ENCODE measurements around the gene SORD. TPM values are rescaled to one million over a fixed set of nuclear protein-coding genes. Genes with fewer than 3 reads are reported as not detected.

Gene SORD
- total and polyA plus RNA-seq, 4 donors = 5.7 to 7.1 (median 6.8) TPM

- Histone ChIP-seq H3K4me3 (ENCODE audit: low read length in 2 of 2) (no peak overlapping the region), H3K9me3 (ENCODE audit: control insufficient read depth, low read length) (no peaks in the 10 kb centered on the region), H3K4me1 (ENCODE audit: control insufficient read depth in 1 of 2, insufficient read depth in 2 of 2, low read length in 2 of 2) (no peaks in the 10 kb centered on the region), H3K27me3 (ENCODE audit: control insufficient read depth in 1 of 2, insufficient read depth in 2 of 2, low read length in 1 of 2) (no peaks in the 10 kb centered on the region), H3K36me3 (ENCODE audit: control insufficient read depth in 1 of 2, insufficient read depth in 2 of 2, low read length in 1 of 2) (no peaks in the 10 kb centered on the region), H3K27ac (ENCODE audit: low read depth in 1 of 2, low read length in 2 of 2) (no peak overlapping the region)
- DNase-seq = peak in 1 of 2 donors; percentile 63
- ATAC-seq (ENCODE audit: low FRiP score) = no peak
- 95% methylated on average over 10 of the region's 10 CpGs for WGBS, 2 donors
- intact Hi-C loops (cut with DNase I) = no loop called here
Measured at GRCh38 chr15:45120081-45120972, 97.3 kb downstream of the SORD start.

- ATAC-seq (ENCODE audit: low FRiP score) (no peak), DNase-seq (peak in 1 of 2 donors; percentile 31)
- no peaks in the 10 kb centered on the region for H3K36me3 ChIP-seq (ENCODE audit: control insufficient read depth in 1 of 2, insufficient read depth in 2 of 2, low read length in 1 of 2)
- H3K4me1 ChIP-seq (ENCODE audit: control insufficient read depth in 1 of 2, insufficient read depth in 2 of 2, low read length in 2 of 2) = no peaks in the 10 kb centered on the region
- no peak overlapping the region for H3K4me3 ChIP-seq (ENCODE audit: low read length in 2 of 2)
- H3K27me3 ChIP-seq (ENCODE audit: control insufficient read depth in 1 of 2, insufficient read depth in 2 of 2, low read length in 1 of 2) = no peaks in the 10 kb centered on the region
- WGBS, 2 donors = 90 to 93% methylated on average over 3 of the region's 3 CpGs
- intact Hi-C loops (cut with DNase I) = no loop called here
- H3K27ac ChIP-seq (ENCODE audit: low read depth in 1 of 2, low read length in 2 of 2) = no peak overlapping the region
- H3K9me3 ChIP-seq (ENCODE audit: control insufficient read depth, low read length) = no peaks in the 10 kb centered on the region
Measured at GRCh38 chr15:45121020-45121419, 98.0 kb downstream of the SORD start.

- Histone ChIP-seq H3K4me1 (ENCODE audit: control insufficient read depth in 1 of 2, insufficient read depth in 2 of 2, low read length in 2 of 2) (no peaks in the 10 kb centered on the region), H3K27ac (ENCODE audit: low read depth in 1 of 2, low read length in 2 of 2) (no peak overlapping the region), H3K36me3 (ENCODE audit: control insufficient read depth in 1 of 2, insufficient read depth in 2 of 2, low read length in 1 of 2) (no peaks in the 10 kb centered on the region), H3K9me3 (ENCODE audit: control insufficient read depth, low read length) (no peaks in the 10 kb centered on the region), H3K27me3 (ENCODE audit: control insufficient read depth in 1 of 2, insufficient read depth in 2 of 2, low read length in 1 of 2) (no peaks in the 10 kb centered on the region), H3K4me3 (ENCODE audit: low read length in 2 of 2) (no peak overlapping the region)
- DNase-seq = peak in 1 of 2 donors; percentile 49
- 64 to 70% methylated on average over 9 of the region's 9 CpGs for WGBS, 2 donors
- no peak for ATAC-seq (ENCODE audit: low FRiP score)
- intact Hi-C loops (cut with DNase I) = no loop called here
Measured at GRCh38 chr15:45121706-45122417, 98.9 kb downstream of the SORD start.

GRCh38 chr15:45122719-45123118 lies 99.7 kb downstream of the SORD start:
- Histone ChIP-seq H3K9me3 (ENCODE audit: control insufficient read depth, low read length) (no peaks in the 10 kb centered on the region), H3K36me3 (ENCODE audit: control insufficient read depth in 1 of 2, insufficient read depth in 2 of 2, low read length in 1 of 2) (no peaks in the 10 kb centered on the region), H3K4me3 (ENCODE audit: low read length in 2 of 2) (no peak overlapping the region), H3K4me1 (ENCODE audit: control insufficient read depth in 1 of 2, insufficient read depth in 2 of 2, low read length in 2 of 2) (no peaks in the 10 kb centered on the region), H3K27ac (ENCODE audit: low read depth in 1 of 2, low read length in 2 of 2) (no peak overlapping the region), H3K27me3 (ENCODE audit: control insufficient read depth in 1 of 2, insufficient read depth in 2 of 2, low read length in 1 of 2) (no peaks in the 10 kb centered on the region)
- ATAC-seq (ENCODE audit: low FRiP score) = no peak
- intact Hi-C loops (cut with DNase I) = no loop called here
- WGBS, 2 donors = 85 to 86% methylated on average over 7 of the region's 7 CpGs
- DNase-seq = no peak

GRCh38 chr15:45123397-45123796 lies 100.4 kb downstream of the SORD start:
- Histone ChIP-seq H3K9me3 (ENCODE audit: control insufficient read depth, low read length) (no peaks in the 10 kb centered on the region), H3K36me3 (ENCODE audit: control insufficient read depth in 1 of 2, insufficient read depth in 2 of 2, low read length in 1 of 2) (no peaks in the 10 kb centered on the region), H3K4me3 (ENCODE audit: low read length in 2 of 2) (no peak overlapping the region), H3K4me1 (ENCODE audit: control insufficient read depth in 1 of 2, insufficient read depth in 2 of 2, low read length in 2 of 2) (no peaks in the 10 kb centered on the region), H3K27me3 (ENCODE audit: control insufficient read depth in 1 of 2, insufficient read depth in 2 of 2, low read length in 1 of 2) (no peaks in the 10 kb centered on the region), H3K27ac (ENCODE audit: low read depth in 1 of 2, low read length in 2 of 2) (no peak overlapping the region)
- ATAC-seq (ENCODE audit: low FRiP score) = no peak
- intact Hi-C loops (cut with DNase I) = no loop called here
- DNase-seq = no peak

- intact Hi-C loops (cut with DNase I) = no loop called here
- DNase-seq (no peak), ATAC-seq (ENCODE audit: low FRiP score) (no peak)
- 46 to 53% methylated on average over 2 of the region's 2 CpGs for WGBS, 2 donors
- Histone ChIP-seq H3K27ac (ENCODE audit: low read depth in 1 of 2, low read length in 2 of 2) (no peak overlapping the region), H3K27me3 (ENCODE audit: control insufficient read depth in 1 of 2, insufficient read depth in 2 of 2, low read length in 1 of 2) (no peaks in the 10 kb centered on the region), H3K9me3 (ENCODE audit: control insufficient read depth, low read length) (no peaks in the 10 kb centered on the region), H3K4me3 (ENCODE audit: low read length in 2 of 2) (no peak overlapping the region), H3K36me3 (ENCODE audit: control insufficient read depth in 1 of 2, insufficient read depth in 2 of 2, low read length in 1 of 2) (no peaks in the 10 kb centered on the region), H3K4me1 (ENCODE audit: control insufficient read depth in 1 of 2, insufficient read depth in 2 of 2, low read length in 2 of 2) (no peaks in the 10 kb centered on the region)
Measured at GRCh38 chr15:45126535-45127158, 103.7 kb downstream of the SORD start.

Other genes with a start within 250 kb of the SORD start
- gene TERB2, start 66.5 kb upstream of the SORD start, total RNA-seq = not detected
- not detected for gene TERB2, start 66.5 kb upstream of the SORD start, polyA plus RNA-seq
- gene DUOX2, start 91.0 kb downstream of the SORD start, total RNA-seq = 1 to 10 TPM in 1 of 2 donors, under 1 TPM in 1; 0.65 to 2.6 TPM
- under 1 TPM; 0.03 to 0.13 TPM for gene DUOX2, start 91.0 kb downstream of the SORD start, polyA plus RNA-seq
- gene DUOXA2, start 91.1 kb downstream of the SORD start, total RNA-seq = not detected
- gene DUOXA2, start 91.1 kb downstream of the SORD start, polyA plus RNA-seq = under 1 TPM in 1 of 2 donors, not detected in 1; 0.13 TPM
- gene DUOXA1, start 106.7 kb downstream of the SORD start, total RNA-seq = 1 to 10 TPM in 1 of 2 donors, under 1 TPM in 1; 0.23 to 4.9 TPM
- under 1 TPM; 0.38 to 0.43 TPM for gene DUOXA1, start 106.7 kb downstream of the SORD start, polyA plus RNA-seq
- gene DUOX1, start 106.8 kb downstream of the SORD start, total RNA-seq = 1 to 10 TPM in 1 of 2 donors, under 1 TPM in 1; 0.71 to 4.5 TPM
- under 1 TPM; 0.13 to 0.46 TPM for gene DUOX1, start 106.8 kb downstream of the SORD start, polyA plus RNA-seq
- gene SHF, start 164.8 kb downstream of the SORD start, total RNA-seq = 10 to 100 TPM; 13.8 to 19.0 TPM
- gene SHF, start 164.8 kb downstream of the SORD start, polyA plus RNA-seq = 10 to 100 TPM in 1 of 2 donors, 1 to 10 TPM in 1; 4.3 to 12.7 TPM
- not detected for gene SLC28A2, start 229.0 kb downstream of the SORD start, total RNA-seq
- 1 to 10 TPM in 1 of 2 donors, not detected in 1; 2.0 TPM for gene SLC28A2, start 229.0 kb downstream of the SORD start, polyA plus RNA-seq